ENCODE data around the gene UBE2L5. TPM values are rescaled to one million over a fixed set of nuclear protein-coding genes. Genes with fewer than 3 reads are reported as not detected.
A peak's percentile ranks its signal among the peaks of the same experiment; 100 is the strongest.

Gene UBE2L5
- total RNA-seq, 1 experiment from 2014 or later, result not detected

- Histone ChIP-seq H3K27me3 (ENCODE audit: low read length) (no peaks in the 10 kb centered on the region), H3K4me1 (ENCODE audit: insufficient read depth, low read length) (peaks cover 24% of the 10 kb centered on the region), H3K9ac (ENCODE audit: low read length) (peak overlapping the region; percentile 77), H3K79me2 (ENCODE audit: low read length) (peaks cover 33% of the 10 kb centered on the region), H3K9me3 (ENCODE audit: low read length) (no peaks in the 10 kb centered on the region), H3K27ac (ENCODE audit: low read length) (peak overlapping the region; percentile 44), H3K9me2 (replicated peaks; ENCODE audit: low read length) (no peaks in the 10 kb centered on the region), H3K36me3 (ENCODE audit: low read depth, low read length) (peaks cover 22% of the 10 kb centered on the region), H2AFZ (ENCODE audit: low read length) (peak overlapping the region; percentile 84), H3F3A (ENCODE audit: low read length, unreplicated experiment) (peaks cover 4% of the 10 kb centered on the region), H3K4me3 (ENCODE audit: low read length) (peak overlapping the region; percentile 84), H3K4me2 (ENCODE audit: low read length) (peak overlapping the region; percentile 91), H4K20me1 (ENCODE audit: low read length) (peaks cover 18% of the 10 kb centered on the region; the same call in 1 of the 2 replicates)
- TF ChIP-seq EZH2phosphoT487 (IDR thresholded peaks at IDR 0.05; ENCODE audit: borderline replicate concordance, low read length) (no peak), CTCF (conservative IDR thresholded peaks at IDR 0.05; ENCODE audit: low read depth, low read length) (no peak), EZH2 (IDR thresholded peaks at IDR 0.05; ENCODE audit: low read length, unreplicated experiment) (no peak)
- ChIA-PET CTCF (no interaction called here), POLR2A (ENCODE audit: unreplicated experiment) (interaction anchor here (0.6 kb wide), 1 partner anchor 543 kb away, joined by 3 read pairs; no protein-coding TSS in a partner anchor)
- intact Hi-C loops (cut with micrococcal nuclease), result loop anchor here (1.0 to 5.0 kb wide), 6 partner anchors 86 to 696 kb away; partner anchors contain the start of genes HSPH1 and USPL1
- DNase-seq, result peak; percentile 30
- no TSS peak for BruUV-seq (replicated peaks)
- ATAC-seq, result peak; percentile 3
Measured at GRCh38 chr13:30466358-30466714, 44.0 kb downstream of the UBE2L5 start.

- Histone ChIP-seq H3K4me1 (ENCODE audit: insufficient read depth, low read length) (peaks cover 24% of the 10 kb centered on the region), H2AFZ (ENCODE audit: low read length) (peak overlapping the region; percentile 84), H3K9ac (ENCODE audit: low read length) (peak overlapping the region; percentile 77), H3F3A (ENCODE audit: low read length, unreplicated experiment) (peaks cover 4% of the 10 kb centered on the region), H3K9me3 (ENCODE audit: low read length) (no peaks in the 10 kb centered on the region), H3K27ac (ENCODE audit: low read length) (0 out of 2 replicates have a peak overlapping the region, but pooled peaks have one; percentile 44), H3K27me3 (ENCODE audit: low read length) (no peaks in the 10 kb centered on the region), H3K4me2 (ENCODE audit: low read length) (peak overlapping the region; percentile 91), H4K20me1 (ENCODE audit: low read length) (peaks cover 13% of the 10 kb centered on the region; the same call in 1 of the 2 replicates), H3K4me3 (ENCODE audit: low read length) (peak overlapping the region; percentile 84), H3K79me2 (ENCODE audit: low read length) (peaks cover 30% of the 10 kb centered on the region), H3K9me2 (replicated peaks; ENCODE audit: low read length) (no peaks in the 10 kb centered on the region), H3K36me3 (ENCODE audit: low read depth, low read length) (peaks cover 17% of the 10 kb centered on the region)
- ChIA-PET CTCF (no interaction called here), POLR2A (ENCODE audit: unreplicated experiment) (no interaction called here)
- TF ChIP-seq EZH2 (IDR thresholded peaks at IDR 0.05; ENCODE audit: low read length, unreplicated experiment) (no peak), CTCF (conservative IDR thresholded peaks at IDR 0.05; ENCODE audit: low read depth, low read length) (no peak), EZH2phosphoT487 (IDR thresholded peaks at IDR 0.05; ENCODE audit: borderline replicate concordance, low read length) (no peak)
- ATAC-seq, result no peak
- intact Hi-C loops (cut with micrococcal nuclease), result loop anchor here (1.0 to 5.0 kb wide), 6 partner anchors 85 to 695 kb away; partner anchors contain the start of genes HSPH1 and USPL1
- BruUV-seq (replicated peaks), result no TSS peak
- DNase-seq, result peak; percentile 5
Measured at GRCh38 chr13:30466841-30467252, 44.6 kb downstream of the UBE2L5 start.

- Histone ChIP-seq H3K4me3 (ENCODE audit: low read length) (no peak overlapping the region), H3K36me3 (ENCODE audit: low read depth, low read length) (no peaks in the 10 kb centered on the region), H3F3A (ENCODE audit: low read length, unreplicated experiment) (no peaks in the 10 kb centered on the region), H3K27me3 (ENCODE audit: low read length) (no peaks in the 10 kb centered on the region), H3K4me2 (ENCODE audit: low read length) (no peak overlapping the region), H3K4me1 (ENCODE audit: insufficient read depth, low read length) (no peaks in the 10 kb centered on the region), H4K20me1 (ENCODE audit: low read length) (no peaks in the 10 kb centered on the region), H2AFZ (ENCODE audit: low read length) (no peak overlapping the region), H3K9me3 (ENCODE audit: low read length) (no peaks in the 10 kb centered on the region), H3K9me2 (replicated peaks; ENCODE audit: low read length) (no peaks in the 10 kb centered on the region), H3K79me2 (ENCODE audit: low read length) (no peaks in the 10 kb centered on the region), H3K27ac (ENCODE audit: low read length) (no peak overlapping the region), H3K9ac (ENCODE audit: low read length) (no peak overlapping the region)
- ChIA-PET CTCF (no interaction called here), POLR2A (ENCODE audit: unreplicated experiment) (interaction anchor here (0.7 kb wide), 1 partner anchor 36 kb away, joined by 4 read pairs; no protein-coding TSS in a partner anchor)
- DNase-seq (no peak), ATAC-seq (no peak)
- no peak for TF ChIP-seq CTCF (conservative IDR thresholded peaks at IDR 0.05; ENCODE audit: low read depth, low read length)
- no peak for TF ChIP-seq EZH2phosphoT487 (IDR thresholded peaks at IDR 0.05; ENCODE audit: borderline replicate concordance, low read length)
- no peak for TF ChIP-seq EZH2 (IDR thresholded peaks at IDR 0.05; ENCODE audit: low read length, unreplicated experiment)
- BruUV-seq (replicated peaks), result no TSS peak
- intact Hi-C loops (cut with micrococcal nuclease), result no loop called here
Measured at GRCh38 chr13:30473675-30474074, 51.4 kb downstream of the UBE2L5 start.

Data from PC-3 (cell line).